ENCODE results near the gene PFDN5.

The PFDN5 gene

GRCh38 chr12:53258541-53259539 lies 36.5 kb upstream of the PFDN5 start:
- no peak overlapping the region for H3K4me2 ChIP-seq (ENCODE audit: low read depth, low read length)

GRCh38 chr12:53259891-53260290 lies 35.5 kb upstream of the PFDN5 start:
- Histone ChIP-seq H2AFZ (ENCODE audit: low read length) (no peak overlapping the region), H3K4me2 (ENCODE audit: low read depth, low read length) (no peak overlapping the region)

More at GRCh38 chr12:53258541-53259539, 36.5 kb upstream of the PFDN5 start:
- Histone ChIP-seq H2AFZ (ENCODE audit: low read length) (no peak overlapping the region), H3K9me3 (replicated peaks; ENCODE audit: insufficient read depth, low read length) (no peaks in the 10 kb centered on the region), H3K9ac (ENCODE audit: low read length) (no peak overlapping the region), H3K27ac (ENCODE audit: low read length) (no peak overlapping the region), H3K9me2 (replicated peaks; ENCODE audit: insufficient read depth, low read length) (no peaks in the 10 kb centered on the region), H3K27me3 (replicated peaks; ENCODE audit: insufficient read depth, low read length) (no peaks in the 10 kb centered on the region), H4K20me1 (ENCODE audit: insufficient read depth, low read length) (no peaks in the 10 kb centered on the region), H3F3A (ENCODE audit: insufficient read depth, low read length) (no peaks in the 10 kb centered on the region), H3K4me1 (ENCODE audit: low read length) (no peaks in the 10 kb centered on the region), H3K36me3 (replicated peaks; ENCODE audit: insufficient read depth, low read length) (no peaks in the 10 kb centered on the region), H3K79me2 (ENCODE audit: low read length) (peaks cover 4% of the 10 kb centered on the region), H3K4me3 (ENCODE audit: low read length) (no peak overlapping the region)
- DNase-seq, result no peak
- TF ChIP-seq EZH2phosphoT487 (IDR thresholded peaks at IDR 0.05; ENCODE audit: low read length) (no peak), CTCF (IDR thresholded peaks at IDR 0.05; ENCODE audit: low read length) (no peak), EZH2 (optimal IDR thresholded peaks at IDR 0.05; ENCODE audit: low read depth, low read length) (no peak)

DNA sequence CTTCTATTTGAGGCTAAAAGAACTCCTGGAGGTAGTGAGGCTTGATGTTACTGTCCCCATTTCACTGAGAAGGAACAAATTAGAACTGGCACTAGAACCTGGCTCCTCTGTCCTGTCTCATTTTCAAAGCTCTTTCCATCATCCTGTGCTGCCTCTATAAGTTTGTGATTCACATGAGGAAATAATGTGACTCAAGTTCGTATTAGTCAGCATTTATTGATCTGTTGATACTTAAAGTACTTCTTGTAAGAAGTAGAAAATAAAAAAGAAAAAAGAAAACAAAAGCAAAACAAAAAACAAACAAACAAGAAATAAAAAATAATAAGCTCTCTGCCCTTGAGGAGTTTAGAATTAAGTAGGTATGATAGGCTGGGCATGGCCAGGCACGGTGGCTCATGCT lies 29.6 kb upstream of the PFDN5 start:
- Histone ChIP-seq H3K9me2 (replicated peaks; ENCODE audit: insufficient read depth, low read length) (no peaks in the 10 kb centered on the region), H3K4me1 (ENCODE audit: low read length) (peaks cover 6% of the 10 kb centered on the region), H3K27ac (ENCODE audit: low read length) (no peak overlapping the region), H3K4me3 (ENCODE audit: low read length) (no peak overlapping the region), H3K4me2 (ENCODE audit: low read depth, low read length) (no peak overlapping the region), H3K36me3 (replicated peaks; ENCODE audit: insufficient read depth, low read length) (no peaks in the 10 kb centered on the region), H3K79me2 (ENCODE audit: low read length) (peaks cover 27% of the 10 kb centered on the region), H2AFZ (ENCODE audit: low read length) (no peak overlapping the region), H3K9ac (ENCODE audit: low read length) (no peak overlapping the region), H4K20me1 (ENCODE audit: insufficient read depth, low read length) (no peaks in the 10 kb centered on the region), H3F3A (ENCODE audit: insufficient read depth, low read length) (peaks cover 6% of the 10 kb centered on the region; the same call in 1 of the 2 replicates), H3K9me3 (replicated peaks; ENCODE audit: insufficient read depth, low read length) (no peaks in the 10 kb centered on the region), H3K27me3 (replicated peaks; ENCODE audit: insufficient read depth, low read length) (no peaks in the 10 kb centered on the region)
- TF ChIP-seq EZH2 (optimal IDR thresholded peaks at IDR 0.05; ENCODE audit: low read depth, low read length), result no peak
- no peak for TF ChIP-seq CTCF (IDR thresholded peaks at IDR 0.05; ENCODE audit: low read length)
- no peak for TF ChIP-seq EZH2phosphoT487 (IDR thresholded peaks at IDR 0.05; ENCODE audit: low read length)
- DNase-seq, result no peak

More at GRCh38 chr12:53259891-53260290, 35.5 kb upstream of the PFDN5 start:
- no peaks in the 10 kb centered on the region for H3K9me3 ChIP-seq (replicated peaks; ENCODE audit: insufficient read depth, low read length)
- H3F3A ChIP-seq (ENCODE audit: insufficient read depth, low read length), result no peaks in the 10 kb centered on the region
- no peak for DNase-seq
- H4K20me1 ChIP-seq (ENCODE audit: insufficient read depth, low read length), result no peaks in the 10 kb centered on the region
- H3K4me1 ChIP-seq (ENCODE audit: low read length), result no peaks in the 10 kb centered on the region
- H3K4me3 ChIP-seq (ENCODE audit: low read length), result no peak overlapping the region
- no peak for TF ChIP-seq EZH2phosphoT487 (IDR thresholded peaks at IDR 0.05; ENCODE audit: low read length)
- TF ChIP-seq EZH2 (optimal IDR thresholded peaks at IDR 0.05; ENCODE audit: low read depth, low read length), result no peak
- no peak for TF ChIP-seq CTCF (IDR thresholded peaks at IDR 0.05; ENCODE audit: low read length)
- no peak overlapping the region for H3K27ac ChIP-seq (ENCODE audit: low read length)
- no peaks in the 10 kb centered on the region for H3K9me2 ChIP-seq (replicated peaks; ENCODE audit: insufficient read depth, low read length)
- no peaks in the 10 kb centered on the region for H3K36me3 ChIP-seq (replicated peaks; ENCODE audit: insufficient read depth, low read length)
- H3K27me3 ChIP-seq (replicated peaks; ENCODE audit: insufficient read depth, low read length), result no peaks in the 10 kb centered on the region
- H3K79me2 ChIP-seq (ENCODE audit: low read length), result no peaks in the 10 kb centered on the region
- no peak overlapping the region for H3K9ac ChIP-seq (ENCODE audit: low read length)
